Activated CD4-positive, alpha-beta T cell treated with anti-CD3 and anti-CD28 coated beads for 4 hours (primary cell): Measurements from ENCODE around the gene KCNK6.
A peak's percentile ranks its signal among the peaks of the same experiment; 100 is the strongest.
"Not testable (repeated sequence)": the region's sequence is repeated elsewhere in the genome, so short reads cannot be mapped to it uniquely, and the experiment has no call there.

ENCODE experiments used
- DNase-seq, 2 donors: peaks; one replicate each; pipeline ENCODE4 v3.0.0-alpha.2; 2020

The KCNK6 gene

DNA sequence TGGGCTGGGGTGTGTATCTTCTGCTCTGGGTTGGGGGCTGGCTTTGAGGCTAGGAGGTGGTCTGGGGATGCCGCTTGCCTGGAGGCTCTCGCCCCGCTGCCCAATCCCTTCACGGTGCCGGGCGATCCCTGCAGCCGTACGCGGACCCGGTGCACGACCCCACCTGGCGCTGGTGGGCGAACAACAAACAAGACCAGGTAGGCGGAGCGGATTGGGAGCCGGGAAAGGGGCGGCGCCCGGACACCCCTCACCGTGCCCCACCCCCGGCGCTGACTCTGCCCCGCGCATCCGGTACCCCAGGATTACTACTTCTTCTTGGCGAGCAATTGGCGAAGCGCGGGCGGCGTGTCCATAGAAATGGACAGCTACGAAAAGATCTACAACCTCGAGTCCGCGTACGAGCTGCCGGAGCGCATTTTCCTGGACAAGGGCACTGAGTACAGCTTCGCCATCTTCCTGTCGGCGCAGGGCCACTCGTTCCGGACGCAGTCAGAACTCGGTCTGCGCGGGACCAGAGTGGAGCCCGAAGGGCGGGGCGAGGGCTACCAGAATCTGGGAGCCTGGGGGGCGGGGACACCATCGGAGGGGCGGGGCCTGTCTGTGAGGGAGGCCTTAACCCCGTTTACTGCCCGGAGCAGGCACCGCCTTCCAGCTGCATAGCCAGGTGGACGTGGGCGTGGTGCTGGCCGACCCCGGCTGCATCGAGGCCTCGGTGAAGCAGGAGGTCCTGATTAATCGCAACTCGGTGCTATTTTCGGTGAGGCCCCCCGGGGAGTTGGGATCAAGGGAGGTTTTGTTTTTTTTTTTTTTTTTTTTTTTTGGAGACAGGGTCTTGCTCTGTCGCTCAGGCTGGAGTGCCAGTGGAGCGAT, 42.7 kb downstream of the KCNK6 start:
- DNase-seq: peak; percentile 64 to 67

GRCh38 chr19:38362946-38363688, 43.5 kb downstream of the KCNK6 start:
- not testable (repeated sequence) for DNase-seq

- DNase-seq: no peak
Measured at GRCh38 chr19:38367041-38367440, 47.4 kb downstream of the KCNK6 start.

DNA sequence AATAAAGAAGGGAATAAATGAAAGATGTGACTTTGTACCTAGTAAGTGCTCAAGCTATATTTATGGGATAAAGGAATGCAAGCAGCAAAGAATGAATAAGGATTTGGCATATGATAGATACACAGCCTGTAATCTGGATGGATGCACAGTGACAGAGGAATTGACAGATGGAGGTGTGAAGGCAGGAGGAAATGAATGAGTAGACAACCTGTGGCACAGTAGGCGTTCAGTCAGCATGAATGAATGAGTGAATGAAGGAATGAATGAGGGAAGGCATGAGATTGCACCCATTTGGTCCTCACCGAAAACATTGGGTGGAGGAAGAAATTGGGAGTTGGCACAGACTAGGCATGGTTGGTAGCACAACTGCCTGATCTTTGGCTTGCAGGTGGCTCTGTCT, 49.9 kb downstream of the KCNK6 start:
- no peak for DNase-seq

DNA sequence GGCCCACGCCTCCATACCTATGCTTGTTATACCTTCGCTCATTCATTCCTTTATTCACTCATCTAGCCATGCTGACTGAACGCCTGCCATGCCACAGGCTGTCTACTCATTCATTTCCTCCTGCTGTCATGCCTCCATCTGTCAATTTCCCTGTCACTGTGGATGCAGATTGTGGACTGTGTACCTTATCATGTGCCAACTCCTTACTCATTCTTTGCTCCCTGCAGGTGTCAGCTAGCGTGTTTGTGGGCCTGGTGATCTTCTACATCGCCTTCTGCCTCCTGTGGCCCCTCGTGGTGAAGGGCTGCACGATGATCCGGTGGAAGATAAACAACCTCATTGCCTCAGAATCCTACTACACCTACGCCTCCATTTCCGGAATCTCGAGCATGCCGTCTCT, 50.7 kb downstream of the KCNK6 start:
- no peak for DNase-seq

DNA sequence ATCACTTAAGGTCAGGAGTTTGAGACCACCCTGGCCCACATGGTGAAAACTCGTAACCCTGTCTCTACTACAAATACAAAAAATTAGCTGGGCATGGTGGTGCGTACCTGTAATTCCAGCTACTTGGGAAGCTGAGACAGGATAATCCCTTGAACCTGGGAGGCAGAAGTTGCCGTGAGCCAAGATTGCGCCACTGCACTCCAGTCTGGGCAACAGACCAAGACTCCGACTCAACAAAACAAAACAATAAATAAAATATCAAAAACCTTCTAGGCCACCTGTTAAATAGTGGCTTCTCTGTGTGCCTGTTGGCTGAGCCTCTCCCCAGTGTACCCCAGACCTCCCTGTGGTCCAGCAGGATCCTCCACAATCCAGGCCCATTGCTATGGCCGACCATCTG, 51.4 kb downstream of the KCNK6 start:
- DNase-seq: no peak

GRCh38 chr19:38373907-38374331, 54.3 kb downstream of the KCNK6 start:
- DNase-seq: no peak

DNA sequence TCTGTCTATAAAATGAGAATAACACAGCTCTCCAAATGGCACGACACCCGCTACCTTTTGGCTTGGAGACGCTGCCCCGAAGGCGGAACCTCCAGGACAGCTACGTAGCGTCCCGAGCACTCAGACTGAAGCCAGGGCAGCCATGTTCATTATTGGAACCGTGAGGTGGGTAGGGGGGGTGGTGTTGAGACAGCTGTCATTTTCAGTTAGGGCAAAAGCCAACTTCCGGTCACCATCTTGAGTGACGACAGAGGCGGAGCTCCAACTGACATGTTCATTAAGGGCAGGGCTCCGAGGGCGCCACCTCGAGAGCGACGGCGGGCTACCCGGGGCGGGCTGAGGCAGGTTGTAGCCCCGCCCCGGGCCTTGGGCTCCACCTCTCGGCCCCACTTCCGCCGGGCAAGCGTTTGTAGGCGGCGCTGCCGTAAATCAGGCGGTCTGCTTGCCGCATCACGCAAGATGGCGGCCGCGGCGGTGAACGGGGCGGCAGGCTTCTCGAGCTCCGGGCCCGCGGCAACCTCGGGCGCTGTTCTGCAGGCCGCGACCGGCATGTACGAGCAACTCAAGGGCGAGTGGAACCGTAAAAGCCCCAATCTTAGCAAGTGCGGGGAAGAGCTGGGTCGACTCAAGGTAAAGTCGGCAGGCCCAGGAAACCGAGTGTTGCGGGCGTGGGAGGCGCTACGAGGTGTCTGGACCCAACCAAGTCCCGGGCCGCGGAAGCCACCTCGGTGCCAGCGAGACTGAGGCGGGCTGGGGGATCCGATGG, 54.9 kb downstream of the KCNK6 start, which contains the start of gene PSMD8:
TSS of gene PSMD8 (plus strand) at position 240 of the 766 bp plus-strand sequence. CDS start at position 271, 31 bp downstream.
- peak; percentile 97 to 98 for DNase-seq

DNA sequence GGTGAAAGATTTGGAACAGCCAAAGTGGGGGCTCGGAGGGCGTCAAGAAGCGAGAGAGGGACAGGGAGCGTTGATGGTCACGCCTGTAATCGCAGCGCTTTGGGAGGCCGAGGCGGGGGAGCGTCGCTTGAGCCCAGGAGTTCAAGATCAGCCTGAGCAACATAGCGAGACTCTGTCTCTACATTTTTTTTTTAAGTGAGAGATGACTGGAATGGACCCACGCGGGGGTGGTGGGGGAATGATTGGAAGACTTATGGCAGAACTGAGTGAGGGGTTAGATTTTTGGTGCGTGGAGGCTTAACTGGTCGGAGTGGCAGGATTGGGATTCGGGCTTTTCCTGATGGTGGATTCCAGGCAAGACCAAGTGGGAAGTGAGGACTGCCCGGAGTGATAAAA, 55.5 kb downstream of the KCNK6 start:
- no peak for DNase-seq

DNA sequence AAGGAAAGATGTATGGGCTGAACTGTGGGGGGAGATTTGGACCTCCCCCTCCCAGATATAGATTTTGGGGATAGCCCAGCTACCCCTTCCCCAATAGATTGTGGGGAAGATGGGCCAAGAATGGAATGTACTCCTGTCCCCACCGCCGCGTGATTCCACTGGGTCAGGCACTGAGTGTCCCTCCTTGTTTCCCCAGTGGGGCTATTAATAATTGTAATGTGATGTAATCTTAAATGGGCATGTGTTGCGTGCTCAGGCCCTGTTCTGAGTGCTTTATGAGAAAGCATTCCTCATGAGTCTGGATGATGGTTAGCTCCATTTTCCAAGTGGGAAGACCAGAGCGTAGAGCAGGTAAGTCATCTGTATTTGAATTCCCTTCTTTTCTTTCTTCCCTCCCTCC, 56.1 kb downstream of the KCNK6 start:
- DNase-seq: no peak

GRCh38 chr19:38376576-38376975, 56.9 kb downstream of the KCNK6 start:
- no peak for DNase-seq

- DNase-seq: no peak
Measured at GRCh38 chr19:38377052-38377451, 57.4 kb downstream of the KCNK6 start.

- DNase-seq: no peak
Measured at GRCh38 chr19:38378866-38379265, 59.2 kb downstream of the KCNK6 start.

DNA sequence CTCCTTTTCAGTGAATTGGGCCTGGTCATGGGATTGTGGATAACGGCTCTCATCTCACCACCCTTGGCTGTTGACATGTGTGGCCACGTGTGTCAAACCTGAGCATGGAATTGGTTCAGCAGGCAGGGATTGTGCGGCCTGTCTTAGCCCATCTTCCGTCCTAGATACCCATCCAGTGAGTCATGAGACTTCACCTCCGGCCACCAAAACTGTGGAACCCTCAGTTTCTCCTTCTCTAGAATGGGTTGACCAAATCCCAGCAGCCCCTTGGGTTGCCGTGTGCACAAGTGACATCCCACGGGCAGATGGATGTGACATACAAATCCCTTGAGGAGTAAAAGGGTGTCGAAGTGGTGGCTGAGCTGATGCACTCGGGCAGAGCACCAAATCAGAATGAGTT, 61.5 kb downstream of the KCNK6 start:
- DNase-seq: no peak
